Heart right ventricle (tissue), 16 donors: ENCODE results near the gene CBARP. TPM values are rescaled to one million over a fixed set of nuclear protein-coding genes. Genes with fewer than 3 reads are reported as not detected.

Experiments
- ATAC-seq, 8 donors: fragments of 200-7000 bp; cut with Tn5 transposase; one replicate each; pipeline ENCODE4 v1.9.1; 2020; ENCODE audit warnings: mild to moderate bottlenecking in 8 of 8, moderate library complexity in 8 of 8, moderate number of reproducible peaks in 1 of 8
- DNase-seq, 2 donors: peaks; one replicate each; pipeline ENCODE4 v3.0.0-alpha.2; 2020
- H3K27ac ChIP-seq, 10 donors: fragments of 200-600 bp; sonication (generic) in 2 of 10; one replicate each; pipeline versions ENCODE4 v1.5.0 to v1.8.0; 2020 to 2022; ENCODE audit warnings: mild to moderate bottlenecking in 3 of 10
- H3K27me3 ChIP-seq, 7 donors: fragments of 200-600 bp; one replicate each; pipeline ENCODE4 v1.8.0; 2021 to 2022; ENCODE audit warnings: mild to moderate bottlenecking in 2 of 7
- H3K36me3 ChIP-seq, 9 donors: fragments of 200-600 bp; sonication (generic) in 1 of 9; one replicate each; pipeline versions ENCODE4 v1.5.0 to v1.8.0; 2020 to 2022; ENCODE audit warnings: mild to moderate bottlenecking in 2 of 9
- H3K4me1 ChIP-seq, 9 donors: fragments of 200-600 bp; sonication (generic) in 1 of 9; one replicate each; pipeline versions ENCODE4 v1.5.0 to v1.8.0; 2020 to 2022; ENCODE audit warnings: mild to moderate bottlenecking in 4 of 9
- H3K4me3 ChIP-seq, 10 donors: fragments of 200-600 bp; sonication (generic) in 2 of 10; one replicate each; pipeline versions ENCODE4 v1.5.0 to v1.8.0; 2020 to 2022; ENCODE audit warnings: mild to moderate bottlenecking in 7 of 10, moderate library complexity in 2 of 10
- H3K9me3 ChIP-seq, 11 donors: fragments of 200-600 bp in 10 of 11; sonication (generic) in 2 of 11; one replicate each; pipeline versions ENCODE4 v1.5.0 to v1.8.0; 2013 to 2022; ENCODE audit warnings: mild to moderate bottlenecking in 2 of 11, control low read depth in 1 of 11, moderate library complexity in 1 of 11
- CTCF ChIP-seq, 9 donors: fragments of 200-600 bp; sonication (generic) in 2 of 9; IDR thresholded peaks; one replicate each; pipeline versions ENCODE4 v1.5.0 to v1.8.0; 2021 to 2022; ENCODE audit warnings: antibody characterized with exemption in 9 of 9, mild to moderate bottlenecking in 5 of 9, moderate library complexity in 1 of 9
- WGBS, 2 donors: extraction: QIAGEN DNeasy Blood & Tissue Kit; methylation state at CpG; one replicate each; pipeline ENCODE4 v1.1.7; 2013; ENCODE audit warnings: inconsistent platforms in 1 of 2; 5-methylcytosine and 5-hydroxymethylcytosine counted together
- intact Hi-C, 10 donors: fragments of 100-400 bp; cut with DNase I; formaldehyde crosslinking; loops; one replicate each; pipeline versions ENCODE4 v1.11.1 to v1.14.2; 2022
- polyA plus RNA-seq, 2 donors: library from polyadenylated mRNA; stranded (reverse); fragments of 200-250 nt; gene quantifications; one replicate each; pipeline ENCODE4 v1.2.3, GENCODE V29; 2013
- total RNA-seq, 10 donors: library from RNA; stranded (reverse); fragmentation: NEBNext Ultra II Directional in 3 of 10; extraction: Animal tissue kit (Norgen Biotek cat#: 25700) in 3 of 10; gene quantifications; one replicate each; pipeline versions ENCODE4 v1.2.1 to v1.2.4, GENCODE V29; 2021 to 2023
- donor health status: Arrhythmogenic right ventricular cardiomyopathy.
- donor health status: ischemic (EF 13 %, LVEDD 7.1; RV severe dilation, severe dysfunction).
- donor health status: healthy with polysubstance abuse.
- donor health status: DM: no; HTN: yes; CAD: no.
- donor health status: DM: no; HTN: no; CAD: no.
- donor health status: ischemic (EF 25% LVEDD 6.9; RV normal size, moderate dysfunction).
- donor health status: ischemic (EF 25% LVEDD 5.7; RV mildly dilated, moderate dysfunction).
- donor health status: healthy.
- donor health status: DM: yes; HTN: yes; CAD: no.
- donor health status: Ischemic cardiomyopathy.
- donor health status: ischemic (EF 35%, LVEDD 5.7; RV mildly dilated, moderate dysfunction).
- donor health status: nonischemic (EF 11% LVEDD 7.7; RV severe dilation, severe dysfunction).
- donor health status: DM: yes; HTN: yes; CAD: no.
- donor health status: PGD.
- donor health status: ischemic (EF 29% LVEDD 5.4; RV normal size, mild dysfunction).
- donor health status: nonischemic (EF 23%, LVEDD 6.1; RV moderate dilation, normal function).

The CBARP gene
- total and polyA plus RNA-seq, 12 donors: 0.73 to 2.2 (median 1.3) TPM

DNA sequence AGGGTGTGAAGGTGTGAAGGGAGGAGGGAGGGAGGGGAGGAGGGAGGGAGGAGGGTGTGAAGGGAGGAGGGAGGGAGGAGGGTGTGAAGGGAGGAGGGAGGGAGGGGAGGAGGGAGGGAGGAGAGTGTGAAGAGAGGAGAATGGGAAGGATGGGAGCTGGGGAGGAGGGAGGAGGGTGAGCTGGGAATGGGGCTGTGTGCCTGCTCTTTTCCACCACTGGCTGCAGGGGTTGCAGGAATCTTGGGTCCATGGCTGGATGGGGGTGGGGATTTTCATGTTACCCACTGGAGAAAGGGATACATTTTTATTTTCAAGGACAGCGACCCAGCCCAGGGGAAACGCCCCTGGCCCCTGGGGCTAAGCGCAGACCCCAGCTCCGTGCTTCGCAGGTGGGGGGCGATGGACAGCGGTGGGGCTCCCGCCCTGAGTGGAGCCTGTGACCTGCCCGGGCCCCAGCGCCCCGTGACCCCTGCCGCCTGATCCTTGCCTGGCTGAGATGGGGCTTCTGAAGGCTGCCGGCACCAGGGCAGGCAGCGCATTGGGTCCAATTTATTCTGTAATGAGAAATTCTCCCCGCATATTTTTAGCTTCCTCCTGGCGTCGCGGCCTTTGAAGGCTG, 44.9 kb upstream of the CBARP start:
- no peaks in the 10 kb centered on the region for H3K9me3 ChIP-seq
- no peak overlapping the region for H3K4me3 ChIP-seq
- peaks cover 0 to 19% (median 9%) of the 10 kb centered on the region in 9 donors for H3K4me1 ChIP-seq
- no peak overlapping the region for H3K27ac ChIP-seq
- 79 to 84% methylated on average over 18 of the region's 18 CpGs for WGBS, 2 donors
- peaks cover 15 to 46% (median 43%) of the 10 kb centered on the region in 7 donors for H3K27me3 ChIP-seq
- no peak for TF ChIP-seq CTCF (IDR thresholded peaks at IDR 0.05)
- DNase-seq (no peak), ATAC-seq (no peak)
- intact Hi-C loops: loop anchor here in 6 of 10 donors (5.0 to 10.0 kb wide), 5 partner anchors 72 to 115 kb away; a partner anchor contains a TSS
- H3K36me3 ChIP-seq: peaks cover 0 to 20% (median 8%) of the 10 kb centered on the region in 9 donors

DNA sequence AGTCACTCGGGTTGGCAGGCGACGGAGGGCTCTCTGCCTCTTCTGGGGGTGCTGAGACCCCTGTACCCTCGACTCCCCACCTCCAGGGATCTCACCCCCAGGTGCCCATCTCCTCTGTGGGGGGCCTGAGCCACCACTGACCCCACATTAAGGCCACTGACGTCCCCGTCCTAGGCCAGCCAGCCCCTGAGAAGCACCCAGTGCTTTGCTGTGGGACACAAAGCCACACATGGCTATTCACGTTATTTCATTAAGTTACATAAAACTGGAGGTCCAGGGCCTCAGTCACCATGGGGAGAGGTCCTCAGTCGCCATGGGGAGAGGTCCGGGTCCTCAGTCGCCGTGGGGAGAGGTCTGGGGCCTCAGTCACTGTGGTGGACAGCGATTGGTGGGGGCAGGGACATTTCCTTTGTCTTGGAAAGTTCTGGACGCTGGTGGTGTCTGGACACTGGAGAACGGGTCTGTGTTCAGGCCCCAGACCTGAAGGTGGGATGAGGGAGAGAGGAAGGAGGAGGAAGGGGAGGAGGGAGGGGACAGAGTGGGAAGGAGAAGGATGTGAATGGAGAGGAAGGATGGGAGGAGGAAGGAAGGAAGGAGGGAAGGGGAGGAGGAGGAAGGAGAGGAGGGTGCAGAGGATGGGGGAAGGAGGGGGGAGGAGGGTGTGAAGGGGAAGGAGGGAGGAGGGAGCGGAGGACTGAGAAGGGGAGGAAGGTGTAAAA, 43.9 kb upstream of the CBARP start:
- no peaks in the 10 kb centered on the region for H3K9me3 ChIP-seq
- ATAC-seq (no peak), DNase-seq (no peak)
- no peak for TF ChIP-seq CTCF (IDR thresholded peaks at IDR 0.05)
- no peak overlapping the region for H3K27ac ChIP-seq
- no peak overlapping the region for H3K4me3 ChIP-seq
- peaks cover under 1 to 14% (median 10%) of the 10 kb centered on the region in 9 donors for H3K4me1 ChIP-seq
- peaks cover 6 to 36% (median 34%) of the 10 kb centered on the region in 7 donors for H3K27me3 ChIP-seq
- WGBS, 2 donors: 66 to 69% methylated on average over 15 of the region's 15 CpGs
- peaks cover 0 to 28% (median 8%) of the 10 kb centered on the region in 9 donors for H3K36me3 ChIP-seq
- intact Hi-C loops: loop anchor here in 6 of 10 donors (5.0 to 10.0 kb wide), 5 partner anchors 73 to 116 kb away; a partner anchor contains a TSS

DNA sequence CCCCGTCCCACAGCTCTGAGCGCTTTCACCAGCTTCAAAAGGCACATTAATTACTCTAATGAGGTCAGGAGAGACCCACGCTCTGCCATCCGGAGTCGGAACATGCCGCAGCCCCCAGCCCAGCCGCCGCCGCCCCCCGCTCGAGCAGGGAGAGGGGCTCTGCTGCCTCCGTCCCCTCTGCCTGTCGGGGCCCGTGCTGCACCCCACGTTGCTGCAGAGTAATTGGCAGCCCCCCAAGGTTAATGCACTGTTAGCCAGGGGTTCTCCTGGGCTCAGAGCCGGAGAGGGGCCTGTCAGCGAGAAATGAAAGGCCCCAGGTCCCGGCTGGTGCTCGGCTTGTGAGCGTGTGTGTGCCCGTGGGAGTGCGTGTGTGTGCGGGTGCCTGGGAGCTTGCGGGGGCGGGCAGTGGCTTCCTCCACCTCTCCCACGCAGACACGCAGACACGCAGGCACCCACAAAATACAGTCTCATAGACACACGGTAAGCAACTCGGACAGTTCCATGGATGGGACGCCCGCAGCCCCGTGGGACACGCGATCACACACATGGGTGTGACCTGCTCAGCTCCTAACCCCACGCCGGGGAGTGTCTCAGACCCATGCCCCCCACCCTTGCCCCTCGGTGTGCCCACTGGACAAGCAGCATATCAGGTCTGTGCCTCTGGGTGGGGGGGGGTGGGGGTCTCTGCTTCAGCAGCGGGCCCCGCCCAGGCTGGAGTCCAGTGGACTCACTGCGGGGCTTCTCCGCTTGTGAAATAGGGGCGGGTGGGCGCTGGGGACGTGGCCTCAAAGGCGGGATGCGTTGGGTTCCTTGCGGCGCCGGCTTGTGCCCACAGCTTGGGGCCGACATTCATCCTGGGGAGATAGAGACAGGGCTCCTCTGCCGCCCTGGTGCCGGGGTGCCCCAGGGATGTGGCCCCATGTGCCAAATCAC, 43.1 kb upstream of the CBARP start:
- no peaks in the 10 kb centered on the region for H3K9me3 ChIP-seq
- no peak overlapping the region for H3K27ac ChIP-seq
- DNase-seq: peak in 1 of 2 donors; percentile 17
- WGBS, 2 donors: 87 to 89% methylated on average over 53 of the region's 53 CpGs
- peaks cover 6 to 29% (median 28%) of the 10 kb centered on the region in 7 donors for H3K27me3 ChIP-seq
- intact Hi-C loops: loop anchor here in 6 of 10 donors (5.0 to 10.0 kb wide), 5 partner anchors 74 to 116 kb away; a partner anchor contains a TSS
- H3K4me1 ChIP-seq: peaks cover 8 to 18% (median 15%) of the 10 kb centered on the region in 9 donors
- ATAC-seq: no peak
- H3K36me3 ChIP-seq: peaks cover 0 to 28% (median 8%) of the 10 kb centered on the region in 9 donors
- TF ChIP-seq CTCF (IDR thresholded peaks at IDR 0.05): no peak
- H3K4me3 ChIP-seq: no peak overlapping the region
